ENCODE data around the gene ATP4A. TPM values are rescaled to one million over a fixed set of nuclear protein-coding genes. Genes with fewer than 3 reads are reported as not detected.

ATP4A gene
- total and polyA plus RNA-seq, 9 of the 15 experiments (the other 6 are each of a cell fraction or from before 2014, with no cell fraction given) = 0.15 TPM; not detected in 8

- TF ChIP-seq ID3 (CRISPR knock-in tag; IDR thresholded peaks at IDR 0.05) (no peak), ID3 (tag; IDR thresholded peaks at IDR 0.05) (no peak), ZNF134 (CRISPR knock-in tag; conservative IDR thresholded peaks at IDR 0.05) (no peak), PHB2 (IDR thresholded peaks at IDR 0.05; ENCODE audit: low read depth) (no peak), NEUROD1 (IDR thresholded peaks at IDR 0.05; ENCODE audit: borderline replicate concordance, low read depth, low read length, partially characterized antibody) (no peak), TARDBP (IDR thresholded peaks at IDR 0.05) (no peak), KAT7 (CRISPR knock-in tag; IDR thresholded peaks at IDR 0.05; ENCODE audit: borderline replicate concordance) (no peak), ZKSCAN3 (CRISPR knock-in tag; IDR thresholded peaks at IDR 0.05) (no peak), MAFF (IDR thresholded peaks at IDR 0.05; ENCODE audit: low read length) (no peak), PKNOX1 (IDR thresholded peaks at IDR 0.05) (peak; percentile 25; the same call in 1 of the 2 replicates)
- TF ChIP-seq, protein P1, sequence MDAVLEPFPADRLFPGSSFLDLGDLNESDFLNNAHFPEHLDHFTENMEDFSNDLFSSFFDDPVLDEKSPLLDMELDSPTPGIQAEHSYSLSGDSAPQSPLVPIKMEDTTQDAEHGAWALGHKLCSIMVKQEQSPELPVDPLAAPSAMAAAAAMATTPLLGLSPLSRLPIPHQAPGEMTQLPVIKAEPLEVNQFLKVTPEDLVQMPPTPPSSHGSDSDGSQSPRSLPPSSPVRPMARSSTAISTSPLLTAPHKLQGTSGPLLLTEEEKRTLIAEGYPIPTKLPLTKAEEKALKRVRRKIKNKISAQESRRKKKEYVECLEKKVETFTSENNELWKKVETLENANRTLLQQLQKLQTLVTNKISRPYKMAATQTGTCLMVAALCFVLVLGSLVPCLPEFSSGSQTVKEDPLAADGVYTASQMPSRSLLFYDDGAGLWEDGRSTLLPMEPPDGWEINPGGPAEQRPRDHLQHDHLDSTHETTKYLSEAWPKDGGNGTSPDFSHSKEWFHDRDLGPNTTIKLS (IDR thresholded peaks at IDR 0.05; ENCODE audit: borderline replicate concordance, low read depth) = no peak
- TF ChIP-seq, protein P2, sequence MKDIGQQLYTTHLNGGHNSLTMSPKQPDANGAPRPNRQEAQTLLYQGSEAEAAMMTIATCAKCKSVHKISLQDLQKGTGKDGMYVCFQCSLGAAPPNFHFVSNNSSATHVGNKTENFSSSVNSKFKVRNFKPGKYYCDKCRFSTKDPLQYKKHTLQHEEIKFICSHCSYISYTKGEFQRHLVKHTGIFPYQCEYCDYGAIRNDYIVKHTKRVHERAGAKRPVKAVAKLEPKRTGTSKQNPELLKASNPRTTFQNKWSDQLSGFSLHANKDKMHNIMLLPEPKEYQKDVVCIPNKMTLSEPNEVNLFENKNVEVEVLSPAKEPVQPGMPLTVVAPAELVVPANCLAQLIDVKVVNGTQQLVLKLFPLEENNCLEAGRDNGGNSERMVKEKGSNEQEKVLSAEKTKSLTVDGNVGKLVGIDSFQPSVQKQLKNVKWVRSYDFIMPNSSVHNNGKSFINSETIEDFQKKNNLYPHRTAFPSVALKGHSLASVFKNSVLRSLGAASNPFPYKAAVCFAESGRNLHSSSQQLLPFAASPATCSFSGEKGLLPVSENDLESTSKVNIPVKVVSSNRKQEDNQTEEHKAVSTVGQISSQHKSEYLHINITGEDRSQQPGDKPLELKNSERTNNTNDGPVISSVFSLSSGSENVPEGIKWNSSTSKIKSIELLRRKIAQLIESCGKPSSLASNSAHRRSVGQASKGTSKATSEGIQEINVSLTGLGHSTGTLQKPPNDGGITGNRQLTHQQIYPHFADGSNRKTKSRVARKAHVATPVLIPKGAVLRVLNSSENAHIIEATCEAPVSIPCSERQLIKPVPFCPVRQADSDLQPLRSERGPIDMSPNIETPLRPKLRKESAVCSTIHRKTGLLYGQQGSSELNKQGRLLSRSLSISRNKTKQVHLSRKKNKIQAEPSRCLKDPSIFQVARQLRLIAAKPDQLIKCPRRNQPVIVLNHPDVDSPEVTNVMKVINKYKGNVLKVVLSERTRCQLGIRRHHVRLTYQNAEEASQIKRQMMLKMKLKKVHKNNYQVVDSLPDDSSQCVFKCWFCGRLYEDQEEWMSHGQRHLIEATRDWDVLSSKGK (CRISPR knock-in tag; IDR thresholded peaks at IDR 0.05) = no peak
- TF ChIP-seq, protein P3, sequence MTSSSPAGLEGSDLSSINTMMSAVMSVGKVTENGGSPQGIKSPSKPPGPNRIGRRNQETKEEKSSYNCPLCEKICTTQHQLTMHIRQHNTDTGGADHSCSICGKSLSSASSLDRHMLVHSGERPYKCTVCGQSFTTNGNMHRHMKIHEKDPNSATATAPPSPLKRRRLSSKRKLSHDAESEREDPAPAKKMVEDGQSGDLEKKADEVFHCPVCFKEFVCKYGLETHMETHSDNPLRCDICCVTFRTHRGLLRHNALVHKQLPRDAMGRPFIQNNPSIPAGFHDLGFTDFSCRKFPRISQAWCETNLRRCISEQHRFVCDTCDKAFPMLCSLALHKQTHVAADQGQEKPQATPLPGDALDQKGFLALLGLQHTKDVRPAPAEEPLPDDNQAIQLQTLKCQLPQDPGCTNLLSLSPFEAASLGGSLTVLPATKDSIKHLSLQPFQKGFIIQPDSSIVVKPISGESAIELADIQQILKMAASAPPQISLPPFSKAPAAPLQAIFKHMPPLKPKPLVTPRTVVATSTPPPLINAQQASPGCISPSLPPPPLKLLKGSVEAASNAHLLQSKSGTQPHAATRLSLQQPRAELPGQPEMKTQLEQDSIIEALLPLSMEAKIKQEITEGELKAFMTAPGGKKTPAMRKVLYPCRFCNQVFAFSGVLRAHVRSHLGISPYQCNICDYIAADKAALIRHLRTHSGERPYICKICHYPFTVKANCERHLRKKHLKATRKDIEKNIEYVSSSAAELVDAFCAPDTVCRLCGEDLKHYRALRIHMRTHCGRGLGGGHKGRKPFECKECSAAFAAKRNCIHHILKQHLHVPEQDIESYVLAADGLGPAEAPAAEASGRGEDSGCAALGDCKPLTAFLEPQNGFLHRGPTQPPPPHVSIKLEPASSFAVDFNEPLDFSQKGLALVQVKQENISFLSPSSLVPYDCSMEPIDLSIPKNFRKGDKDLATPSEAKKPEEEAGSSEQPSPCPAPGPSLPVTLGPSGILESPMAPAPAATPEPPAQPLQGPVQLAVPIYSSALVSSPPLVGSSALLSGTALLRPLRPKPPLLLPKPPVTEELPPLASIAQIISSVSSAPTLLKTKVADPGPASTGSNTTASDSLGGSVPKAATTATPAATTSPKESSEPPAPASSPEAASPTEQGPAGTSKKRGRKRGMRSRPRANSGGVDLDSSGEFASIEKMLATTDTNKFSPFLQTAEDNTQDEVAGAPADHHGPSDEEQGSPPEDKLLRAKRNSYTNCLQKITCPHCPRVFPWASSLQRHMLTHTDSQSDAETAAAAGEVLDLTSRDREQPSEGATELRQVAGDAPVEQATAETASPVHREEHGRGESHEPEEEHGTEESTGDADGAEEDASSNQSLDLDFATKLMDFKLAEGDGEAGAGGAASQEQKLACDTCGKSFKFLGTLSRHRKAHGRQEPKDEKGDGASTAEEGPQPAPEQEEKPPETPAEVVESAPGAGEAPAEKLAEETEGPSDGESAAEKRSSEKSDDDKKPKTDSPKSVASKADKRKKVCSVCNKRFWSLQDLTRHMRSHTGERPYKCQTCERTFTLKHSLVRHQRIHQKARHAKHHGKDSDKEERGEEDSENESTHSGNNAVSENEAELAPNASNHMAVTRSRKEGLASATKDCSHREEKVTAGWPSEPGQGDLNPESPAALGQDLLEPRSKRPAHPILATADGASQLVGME (CRISPR knock-in tag; IDR thresholded peaks at IDR 0.05) = no peak
Measured at GRCh38 chr19:35571406-35571965, 8.0 kb upstream of the ATP4A start (continued).

All from K562 (cell line).